ENCODE measurements around the gene MRTFA.

GRCh38 chr22:40671369-40671768 is 34.9 kb upstream of the MRTFA start:
- TF ChIP-seq GATA3 (IDR thresholded peaks at IDR 0.05; ENCODE audit: low read depth, low read length) (no peak), GATA2 (IDR thresholded peaks at IDR 0.05; ENCODE audit: low read depth, low read length) (no peak)
